ENCODE data around the gene PKNOX1. TPM values are rescaled to one million over a fixed set of nuclear protein-coding genes. Genes with fewer than 3 reads are reported as not detected.
A peak's percentile ranks its signal among the peaks of the same experiment; 100 is the strongest.

Gene PKNOX1
- total RNA-seq, 1 experiment from 2014 or later, result 43.4 TPM

DNA sequence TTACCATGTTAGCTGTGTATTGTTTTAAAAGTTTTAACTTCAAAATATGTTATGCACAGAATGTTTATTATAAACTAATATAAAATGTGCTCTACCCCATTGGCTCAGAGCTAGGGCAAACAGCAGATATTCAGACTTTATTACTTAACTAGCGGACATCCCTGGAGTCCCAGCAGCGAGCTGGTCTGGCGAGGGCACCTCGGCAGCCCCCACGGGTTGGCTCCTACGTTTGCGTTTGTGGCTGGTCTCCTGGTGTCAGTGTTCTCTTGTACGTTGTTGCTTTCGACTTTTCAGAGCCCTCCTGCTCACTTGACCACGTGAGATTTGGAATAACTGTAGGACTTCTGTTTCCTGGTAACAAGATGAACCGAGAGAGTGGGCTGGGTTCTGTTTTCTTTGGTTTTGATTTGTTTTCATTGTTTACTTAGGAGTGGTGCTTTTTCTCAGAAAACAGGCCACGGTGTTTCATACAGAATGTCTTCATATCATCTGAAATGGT, 56.8 kb downstream of the PKNOX1 start:
- Mint-ChIP-seq H3K4me3 (no peak overlapping the region), H3K36me3 (ENCODE audit: insufficient read depth in 1 of 3, low read depth in 3 of 3) (peaks cover 17 to 73% (median 45%) of the 10 kb centered on the region in 3 experiments; a peak in 6 of 7 replicates), H3K4me1 (no peaks in the 10 kb centered on the region), H3K27me3 (ENCODE audit: low read depth) (no peaks in the 10 kb centered on the region), H3K27ac (peak overlapping the region in 2 of 3 experiments; percentile 49 to 63; a peak in 1 of 7 replicates), H3K9me3 (no peaks in the 10 kb centered on the region)
- Histone ChIP-seq H3K4me1 (ENCODE audit: insufficient read depth, low read length) (no peaks in the 10 kb centered on the region), H3K4ac (ENCODE audit: low read depth, low read length) (no peak overlapping the region), H3K14ac (ENCODE audit: insufficient read depth, low read length) (no peak overlapping the region), H2AFZ (ENCODE audit: low read length) (no peak overlapping the region), H3K4me2 (ENCODE audit: insufficient read depth, insufficient read length, low read length) (no peak overlapping the region), H4K5ac (ENCODE audit: insufficient read length, low read depth, low read length) (no peak overlapping the region), H2BK15ac (ENCODE audit: low read depth, low read length) (no peak overlapping the region), H4K8ac (replicated peaks; ENCODE audit: insufficient read length, low read depth, low read length) (no peak overlapping the region), H2BK20ac (ENCODE audit: low read depth, low read length, poor library complexity, severe bottlenecking) (no peak overlapping the region), H3T11ph (ENCODE audit: low read length) (no peak overlapping the region), H3K79me2 (ENCODE audit: insufficient read depth, low read length) (no peaks in the 10 kb centered on the region), H3K56ac (ENCODE audit: insufficient read length, low read depth, low read length) (no peak overlapping the region), H3K79me1 (ENCODE audit: insufficient read depth, low read depth, low read length, poor library complexity, severe bottlenecking) (no peaks in the 10 kb centered on the region), H3K23me2 (ENCODE audit: insufficient read length, low read depth, low read length, poor library complexity, severe bottlenecking) (no peaks in the 10 kb centered on the region), H3K18ac (ENCODE audit: insufficient read length, low read depth, low read length) (no peak overlapping the region), H3K27ac (ENCODE audit: insufficient read length, low read depth, low read length) (no peak overlapping the region), H3K27me3 (ENCODE audit: insufficient read depth, low read length) (no peaks in the 10 kb centered on the region), H3K9me3 (ENCODE audit: control insufficient read depth, low read depth, low read length) (no peaks in the 10 kb centered on the region), H2AK5ac (ENCODE audit: insufficient read length, low read length) (no peak overlapping the region), H2BK120ac (ENCODE audit: low read depth, low read length, poor library complexity, severe bottlenecking) (no peak overlapping the region), H4K20me1 (ENCODE audit: control insufficient read depth, insufficient read depth, insufficient read length) (no peaks in the 10 kb centered on the region), H3K9ac (ENCODE audit: extremely low read depth, insufficient read length, low read length) (no peak overlapping the region), H2BK12ac (ENCODE audit: insufficient read length, low read depth, low read length) (no peak overlapping the region), H2BK5ac (ENCODE audit: insufficient read length, low read length) (no peak overlapping the region), H4K91ac (ENCODE audit: insufficient read length, low read depth, low read length) (no peak overlapping the region), H3K23ac (ENCODE audit: insufficient read length, low read depth, low read length) (no peak overlapping the region)
- DNase-seq, result no peak
- TF ChIP-seq, protein P1, sequence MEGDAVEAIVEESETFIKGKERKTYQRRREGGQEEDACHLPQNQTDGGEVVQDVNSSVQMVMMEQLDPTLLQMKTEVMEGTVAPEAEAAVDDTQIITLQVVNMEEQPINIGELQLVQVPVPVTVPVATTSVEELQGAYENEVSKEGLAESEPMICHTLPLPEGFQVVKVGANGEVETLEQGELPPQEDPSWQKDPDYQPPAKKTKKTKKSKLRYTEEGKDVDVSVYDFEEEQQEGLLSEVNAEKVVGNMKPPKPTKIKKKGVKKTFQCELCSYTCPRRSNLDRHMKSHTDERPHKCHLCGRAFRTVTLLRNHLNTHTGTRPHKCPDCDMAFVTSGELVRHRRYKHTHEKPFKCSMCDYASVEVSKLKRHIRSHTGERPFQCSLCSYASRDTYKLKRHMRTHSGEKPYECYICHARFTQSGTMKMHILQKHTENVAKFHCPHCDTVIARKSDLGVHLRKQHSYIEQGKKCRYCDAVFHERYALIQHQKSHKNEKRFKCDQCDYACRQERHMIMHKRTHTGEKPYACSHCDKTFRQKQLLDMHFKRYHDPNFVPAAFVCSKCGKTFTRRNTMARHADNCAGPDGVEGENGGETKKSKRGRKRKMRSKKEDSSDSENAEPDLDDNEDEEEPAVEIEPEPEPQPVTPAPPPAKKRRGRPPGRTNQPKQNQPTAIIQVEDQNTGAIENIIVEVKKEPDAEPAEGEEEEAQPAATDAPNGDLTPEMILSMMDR (conservative IDR thresholded peaks at IDR 0.05), result no peak
- no CpG with 5 or more reads among the region's 12 CpGs for WGBS (ENCODE audit: extremely low coverage, insufficient read length, low lambda C conversion rate)

All from H9 (cell line).